ENCODE measurements around the gene SMAD3. TPM values are rescaled to one million over a fixed set of nuclear protein-coding genes. Genes with fewer than 3 reads are reported as not detected.

The SMAD3 gene
- total RNA-seq, 2 experiments from 2014 or later: 74.1 to 75.9 TPM

DNA sequence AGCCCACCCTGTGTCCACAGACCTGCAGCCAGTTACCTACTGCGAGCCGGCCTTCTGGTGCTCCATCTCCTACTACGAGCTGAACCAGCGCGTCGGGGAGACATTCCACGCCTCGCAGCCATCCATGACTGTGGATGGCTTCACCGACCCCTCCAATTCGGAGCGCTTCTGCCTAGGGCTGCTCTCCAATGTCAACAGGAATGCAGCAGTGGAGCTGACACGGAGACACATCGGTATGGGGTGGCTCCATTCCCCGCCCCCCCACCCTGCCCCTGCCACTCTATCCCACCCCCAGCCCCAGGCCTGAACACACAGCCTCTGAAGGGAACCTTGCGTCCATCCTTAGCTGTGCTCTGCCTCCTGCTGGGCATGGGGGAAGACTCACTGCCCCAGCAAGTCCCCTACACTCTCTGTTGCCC is 115.8 kb downstream of the SMAD3 start:
- no peak overlapping the region for H3K27ac Mint-ChIP-seq
- no peaks in the 10 kb centered on the region for H3K9me3 Mint-ChIP-seq
- ATAC-seq (ENCODE audit: low read depth) (no peak), DNase-seq (no peak)
- H3K36me3 Mint-ChIP-seq: peaks cover 2% of the 10 kb centered on the region
- H3K4me3 Mint-ChIP-seq: no peak overlapping the region
- H3K27me3 Mint-ChIP-seq: no peaks in the 10 kb centered on the region
- POLR2A ChIA-PET: no interaction called here
- H3K4me1 Mint-ChIP-seq: peaks cover 12% of the 10 kb centered on the region

DNA sequence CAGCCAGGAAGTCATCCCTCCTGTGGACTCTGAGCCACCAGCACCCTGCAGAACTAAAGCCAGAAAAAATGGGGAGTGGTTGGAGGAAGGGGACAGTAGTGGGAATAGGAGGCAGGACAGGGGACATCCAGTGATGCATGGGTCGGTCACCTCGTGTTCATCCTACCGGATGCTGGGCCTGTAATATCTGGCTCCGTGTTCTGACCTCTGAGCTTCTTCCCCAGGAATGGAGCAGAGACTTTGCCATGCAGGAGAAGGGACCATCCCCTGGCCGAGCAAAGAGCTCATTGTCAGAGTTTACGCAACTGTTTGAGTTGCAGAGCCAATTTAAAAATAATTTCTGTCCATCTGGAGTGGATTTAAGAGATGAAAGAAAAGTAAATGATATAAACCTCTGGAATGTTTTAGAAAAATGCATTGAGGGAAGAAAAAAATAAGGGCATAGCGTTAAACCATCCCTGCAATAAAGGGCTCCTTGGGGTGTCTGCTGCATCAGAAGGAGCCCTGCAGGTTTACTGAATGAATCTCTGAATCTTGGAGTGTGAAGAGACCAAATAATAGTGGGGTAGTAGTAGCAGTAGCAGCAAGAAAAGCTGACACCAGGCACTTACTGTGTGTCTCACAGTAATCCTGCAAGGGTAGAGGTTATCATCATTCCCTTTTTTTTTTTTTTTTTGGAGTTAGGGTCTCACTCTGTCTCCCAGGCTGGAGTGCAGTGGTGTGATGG is 118.2 kb downstream of the SMAD3 start:
- Mint-ChIP-seq H3K36me3 (peaks cover 4% of the 10 kb centered on the region), H3K27ac (no peak overlapping the region), H3K4me1 (peaks cover 12% of the 10 kb centered on the region), H3K4me3 (no peak overlapping the region), H3K9me3 (no peaks in the 10 kb centered on the region), H3K27me3 (no peaks in the 10 kb centered on the region)
- POLR2A ChIA-PET: interaction anchor here (0.7 kb wide), 1 partner anchor 42 kb away, joined by 3 read pairs; no protein-coding TSS in a partner anchor
- DNase-seq (no peak), ATAC-seq (ENCODE audit: low read depth) (no peak)

DNA sequence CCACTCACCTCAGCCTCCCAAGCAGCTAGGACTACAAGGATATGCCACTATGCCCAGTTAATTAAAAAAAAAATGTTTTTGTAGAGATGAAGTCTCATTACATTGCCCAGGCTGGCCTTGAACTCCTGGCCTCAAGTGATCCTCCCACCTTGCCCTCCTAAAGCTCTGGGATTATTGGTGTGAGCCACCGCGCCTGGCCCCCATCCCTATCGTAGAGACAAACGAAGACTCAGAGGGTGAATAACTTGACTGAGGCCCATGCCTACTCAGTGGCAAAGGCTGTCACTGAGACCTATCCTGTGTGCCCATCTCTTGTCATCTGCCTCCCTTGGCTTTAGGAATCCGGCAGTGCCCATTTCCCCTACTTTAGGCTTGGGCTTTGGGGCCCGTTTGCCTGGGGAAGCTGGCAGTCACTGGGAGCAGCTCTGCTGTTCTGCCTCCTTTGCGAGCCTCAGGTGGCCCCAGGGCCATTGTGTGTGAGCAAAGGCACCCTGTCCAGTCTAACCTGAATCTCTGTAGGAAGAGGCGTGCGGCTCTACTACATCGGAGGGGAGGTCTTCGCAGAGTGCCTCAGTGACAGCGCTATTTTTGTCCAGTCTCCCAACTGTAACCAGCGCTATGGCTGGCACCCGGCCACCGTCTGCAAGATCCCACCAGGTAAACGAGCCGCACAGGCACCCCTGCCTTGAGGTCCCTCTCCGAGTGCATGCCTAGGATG is 119.0 kb downstream of the SMAD3 start:
- H3K27me3 Mint-ChIP-seq: no peaks in the 10 kb centered on the region
- DNase-seq (no peak), ATAC-seq (ENCODE audit: low read depth) (no peak)
- no peaks in the 10 kb centered on the region for H3K9me3 Mint-ChIP-seq
- H3K27ac Mint-ChIP-seq: no peak overlapping the region
- no peak overlapping the region for H3K4me3 Mint-ChIP-seq
- POLR2A ChIA-PET: no interaction called here
- H3K36me3 Mint-ChIP-seq: peaks cover 8% of the 10 kb centered on the region
- H3K4me1 Mint-ChIP-seq: peaks cover 12% of the 10 kb centered on the region

DNA sequence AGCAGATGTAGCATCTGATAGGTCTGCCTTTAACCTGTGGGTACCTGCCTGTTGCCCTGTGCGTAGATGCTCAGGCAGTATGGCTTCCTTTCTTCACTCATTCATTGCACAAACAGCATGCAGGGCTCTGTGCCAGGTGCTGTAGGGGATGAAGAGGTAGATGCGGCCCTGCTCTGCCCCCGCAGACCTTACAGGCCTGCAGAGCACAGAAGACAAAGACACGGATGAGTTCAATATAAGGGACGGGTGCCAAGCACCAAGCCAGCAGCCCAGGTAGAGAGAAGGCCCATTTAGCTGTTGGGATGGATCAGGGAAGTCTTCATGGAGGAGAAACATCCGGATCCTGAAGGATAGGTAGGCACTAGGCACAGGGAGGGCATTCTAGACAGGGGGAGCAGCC is 119.6 kb downstream of the SMAD3 start:
- no peak for DNase-seq
- Mint-ChIP-seq H3K36me3 (peaks cover 8% of the 10 kb centered on the region), H3K4me3 (no peak overlapping the region), H3K27ac (peak overlapping the region; percentile 43), H3K4me1 (peaks cover 12% of the 10 kb centered on the region), H3K27me3 (no peaks in the 10 kb centered on the region), H3K9me3 (no peaks in the 10 kb centered on the region)
- POLR2A ChIA-PET: no interaction called here
- ATAC-seq (ENCODE audit: low read depth): no peak

DNA sequence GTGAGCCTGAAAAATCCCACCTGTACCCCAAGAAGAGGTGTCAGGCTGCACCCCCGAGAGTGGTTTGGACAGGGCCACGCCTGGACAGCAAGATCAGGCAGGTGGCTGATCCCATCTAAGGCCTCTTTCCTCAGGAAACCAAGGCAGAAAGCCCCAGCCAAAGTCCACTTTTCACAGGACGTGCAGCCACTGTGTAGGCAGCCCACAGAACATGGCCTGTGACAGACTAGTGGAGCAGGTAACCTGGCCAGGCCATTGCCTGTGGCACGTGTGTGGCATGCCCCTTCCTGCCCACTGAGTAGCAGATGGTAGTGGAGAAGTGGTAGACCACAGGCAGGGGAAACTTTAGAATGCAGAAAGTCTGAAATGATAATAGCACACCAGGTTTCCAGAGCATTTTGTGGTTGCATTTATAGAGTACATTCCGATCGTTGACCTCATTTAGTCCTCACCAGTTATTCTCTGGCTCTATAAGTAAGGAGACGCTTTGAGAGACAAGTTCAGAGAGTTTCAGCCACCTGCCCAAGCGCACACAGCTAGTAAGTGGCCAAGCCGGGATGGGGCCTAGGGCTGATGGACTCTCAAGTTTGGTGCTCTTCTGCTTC is 120.3 kb downstream of the SMAD3 start:
- DNase-seq: no peak
- no peak overlapping the region for H3K4me3 Mint-ChIP-seq
- no peaks in the 10 kb centered on the region for H3K9me3 Mint-ChIP-seq
- ATAC-seq (ENCODE audit: low read depth): peak; percentile 39
- peaks cover 8% of the 10 kb centered on the region for H3K36me3 Mint-ChIP-seq
- peak overlapping the region; percentile 43 for H3K27ac Mint-ChIP-seq
- H3K27me3 Mint-ChIP-seq: no peaks in the 10 kb centered on the region
- peaks cover 12% of the 10 kb centered on the region for H3K4me1 Mint-ChIP-seq
- POLR2A ChIA-PET: no interaction called here

DNA sequence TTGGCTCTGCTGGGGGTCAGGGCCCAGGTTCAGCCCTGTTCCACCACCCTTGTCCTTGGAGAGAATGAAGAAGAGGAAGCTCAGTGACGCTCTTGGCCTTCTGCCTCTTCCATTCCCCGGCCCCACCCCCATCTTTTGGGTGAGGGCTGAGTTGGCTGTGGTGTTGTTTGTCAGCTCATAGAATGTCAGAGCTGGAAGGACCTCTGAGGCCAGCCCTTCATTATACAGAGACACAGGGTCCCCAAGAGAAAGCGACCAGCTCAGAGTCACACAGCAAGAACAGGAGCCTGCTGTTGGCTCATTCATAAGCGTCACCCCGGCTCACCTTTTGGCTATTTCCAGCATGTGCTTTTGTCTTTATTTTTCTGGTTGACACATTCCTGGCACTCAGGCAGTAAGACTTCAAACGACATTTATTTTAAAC is 120.8 kb downstream of the SMAD3 start:
- Mint-ChIP-seq H3K27me3 (no peaks in the 10 kb centered on the region), H3K4me3 (no peak overlapping the region), H3K4me1 (peaks cover 12% of the 10 kb centered on the region), H3K36me3 (peaks cover 11% of the 10 kb centered on the region), H3K9me3 (no peaks in the 10 kb centered on the region), H3K27ac (peak overlapping the region; percentile 2)
- POLR2A ChIA-PET: no interaction called here
- DNase-seq: no peak
- ATAC-seq (ENCODE audit: low read depth): no peak

DNA sequence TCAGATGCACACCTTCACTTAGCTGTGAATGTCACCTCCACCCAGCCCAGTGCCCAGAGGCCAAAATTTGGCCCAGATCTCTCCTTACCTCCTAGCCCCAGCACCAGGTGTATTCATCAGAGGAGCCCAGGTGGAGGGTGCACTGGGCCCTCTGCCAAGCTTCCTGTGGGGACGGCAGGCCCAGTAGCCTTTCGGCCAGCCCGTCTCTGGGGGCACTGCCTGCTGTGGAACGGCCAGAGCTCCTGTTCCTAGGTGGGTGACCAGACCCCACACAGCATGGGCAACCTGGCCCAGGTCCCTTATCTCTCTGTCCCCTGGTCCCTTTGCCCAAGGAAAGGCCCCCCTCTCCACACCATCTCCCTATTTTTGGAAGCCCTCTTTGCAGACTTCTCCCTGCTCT is 121.3 kb downstream of the SMAD3 start:
- Mint-ChIP-seq H3K36me3 (peaks cover 11% of the 10 kb centered on the region), H3K27ac (no peak overlapping the region), H3K9me3 (no peaks in the 10 kb centered on the region), H3K27me3 (no peaks in the 10 kb centered on the region), H3K4me3 (no peak overlapping the region), H3K4me1 (peaks cover 12% of the 10 kb centered on the region)
- POLR2A ChIA-PET: no interaction called here
- DNase-seq (no peak), ATAC-seq (ENCODE audit: low read depth) (no peak)

DNA sequence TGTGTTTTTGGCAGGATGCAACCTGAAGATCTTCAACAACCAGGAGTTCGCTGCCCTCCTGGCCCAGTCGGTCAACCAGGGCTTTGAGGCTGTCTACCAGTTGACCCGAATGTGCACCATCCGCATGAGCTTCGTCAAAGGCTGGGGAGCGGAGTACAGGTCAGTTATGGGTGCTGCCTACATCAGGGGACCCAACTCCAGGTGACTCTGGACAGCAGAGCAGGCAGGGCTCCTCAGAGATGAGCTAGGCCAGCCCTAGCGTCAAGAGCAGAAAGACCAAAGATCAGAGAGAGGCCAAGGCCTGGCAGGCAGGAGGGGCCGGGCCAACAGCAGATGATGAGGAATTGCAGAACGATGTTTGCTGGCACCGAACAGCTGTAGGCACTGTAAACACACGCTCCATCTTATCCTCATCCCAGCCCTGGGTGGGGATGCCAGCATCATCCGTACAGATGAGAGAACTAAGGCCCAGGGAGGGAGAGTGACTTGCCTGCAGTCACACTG is 122.0 kb downstream of the SMAD3 start:
- peaks cover 15% of the 10 kb centered on the region for H3K4me1 Mint-ChIP-seq
- no peaks in the 10 kb centered on the region for H3K27me3 Mint-ChIP-seq
- H3K36me3 Mint-ChIP-seq: peaks cover 11% of the 10 kb centered on the region
- no peaks in the 10 kb centered on the region for H3K9me3 Mint-ChIP-seq
- no peak for ATAC-seq (ENCODE audit: low read depth)
- no peak overlapping the region for H3K4me3 Mint-ChIP-seq
- POLR2A ChIA-PET: no interaction called here
- H3K27ac Mint-ChIP-seq: no peak overlapping the region
- no peak for DNase-seq

DNA sequence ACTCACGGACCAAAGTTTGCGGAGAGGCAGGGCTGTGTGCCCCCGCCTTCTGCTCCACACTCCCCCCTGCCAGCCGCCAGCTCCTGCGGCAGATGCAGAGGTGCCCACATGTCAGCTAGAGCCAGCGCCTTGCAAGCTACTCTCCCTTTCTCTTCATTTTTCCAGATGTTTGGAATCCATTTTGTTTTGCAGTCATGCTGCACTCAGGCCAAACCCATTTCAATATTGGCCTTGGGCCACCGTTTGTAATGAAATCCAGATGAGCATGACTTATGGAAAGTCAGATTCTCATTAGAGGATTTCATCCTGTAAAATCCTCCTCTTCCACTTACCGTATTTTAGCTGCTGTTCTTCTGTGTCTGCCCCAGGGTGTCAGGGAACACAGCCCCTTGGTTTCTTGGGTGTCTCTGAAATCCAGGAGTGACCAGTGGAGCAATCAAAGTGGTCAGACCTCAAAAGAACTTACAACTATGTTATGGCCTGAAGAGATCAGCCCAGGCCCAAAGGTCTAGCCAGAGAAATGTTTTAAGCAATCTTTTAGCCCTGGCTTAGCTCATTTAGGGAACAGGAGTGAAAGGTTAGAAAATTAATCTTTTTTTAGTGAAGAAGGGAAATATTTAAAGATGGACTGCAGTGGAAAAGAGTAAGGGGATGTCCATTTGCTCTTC is 123.3 kb downstream of the SMAD3 start:
- Mint-ChIP-seq H3K4me1 (peaks cover 16% of the 10 kb centered on the region), H3K36me3 (peaks cover 13% of the 10 kb centered on the region)

DNA sequence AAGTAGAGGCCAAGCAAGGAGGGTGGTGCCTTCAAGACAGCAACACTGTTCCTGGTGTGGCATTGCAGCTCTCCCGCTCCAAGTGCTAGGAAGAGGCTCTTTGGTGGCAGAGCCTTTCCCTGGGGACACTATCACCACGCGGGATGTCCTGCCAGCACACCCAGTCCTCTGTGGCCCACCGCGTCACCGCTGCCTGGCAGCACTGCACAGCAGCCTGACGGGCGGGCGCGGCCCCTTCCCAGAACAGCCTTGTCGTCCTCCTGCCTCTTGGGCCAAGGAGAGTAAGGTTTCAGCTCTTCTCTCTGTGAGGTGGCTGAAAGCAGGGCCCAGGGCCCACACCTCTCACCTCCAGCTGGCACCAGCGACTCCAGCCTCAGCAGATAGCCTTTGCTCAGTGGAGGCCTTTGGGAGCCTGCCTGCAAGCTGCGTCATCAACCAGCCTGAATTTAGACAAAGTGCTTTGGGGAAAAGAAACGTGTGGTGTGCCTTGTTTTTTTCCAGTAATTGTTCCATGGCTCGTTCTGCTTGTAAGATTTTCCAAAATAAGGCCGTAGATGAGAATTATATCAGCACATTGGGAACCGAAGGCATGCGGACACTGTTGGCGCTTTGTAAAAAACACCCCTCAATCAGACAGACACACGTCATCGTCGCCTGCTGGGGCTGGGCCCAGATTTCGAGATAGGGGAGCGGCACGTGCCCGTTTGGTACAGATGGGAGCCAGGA is 124.1 kb downstream of the SMAD3 start:
- no peaks in the 10 kb centered on the region for H3K27me3 Mint-ChIP-seq
- H3K9me3 Mint-ChIP-seq: no peaks in the 10 kb centered on the region
- H3K27ac Mint-ChIP-seq: no peak overlapping the region
- no peak overlapping the region for H3K4me3 Mint-ChIP-seq
- DNase-seq: no peak
- ATAC-seq (ENCODE audit: low read depth): no peak
- POLR2A ChIA-PET: no interaction called here
- peaks cover 16% of the 10 kb centered on the region for H3K36me3 Mint-ChIP-seq
- H3K4me1 Mint-ChIP-seq: peaks cover 16% of the 10 kb centered on the region

More for the DNA sequence above, 123.3 kb downstream of the SMAD3 start:
- POLR2A ChIA-PET: interaction anchor here (0.7 kb wide), 1 partner anchor 170 kb away, joined by 4 read pairs; no protein-coding TSS in a partner anchor
- Mint-ChIP-seq H3K9me3 (no peaks in the 10 kb centered on the region), H3K27ac (no peak overlapping the region), H3K27me3 (no peaks in the 10 kb centered on the region), H3K4me3 (no peak overlapping the region)
- DNase-seq (no peak), ATAC-seq (ENCODE audit: low read depth) (no peak)

DNA sequence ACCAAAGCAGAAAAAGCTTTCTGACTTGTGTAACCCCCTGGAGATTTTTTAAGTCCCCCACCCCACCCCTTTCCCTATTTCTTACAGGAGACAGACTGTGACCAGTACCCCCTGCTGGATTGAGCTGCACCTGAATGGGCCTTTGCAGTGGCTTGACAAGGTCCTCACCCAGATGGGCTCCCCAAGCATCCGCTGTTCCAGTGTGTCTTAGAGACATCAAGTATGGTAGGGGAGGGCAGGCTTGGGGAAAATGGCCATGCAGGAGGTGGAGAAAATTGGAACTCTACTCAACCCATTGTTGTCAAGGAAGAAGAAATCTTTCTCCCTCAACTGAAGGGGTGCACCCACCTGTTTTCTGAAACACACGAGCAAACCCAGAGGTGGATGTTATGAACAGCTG is 124.9 kb downstream of the SMAD3 start:
- Mint-ChIP-seq H3K9me3 (no peaks in the 10 kb centered on the region), H3K4me3 (no peak overlapping the region), H3K36me3 (peaks cover 17% of the 10 kb centered on the region), H3K27me3 (no peaks in the 10 kb centered on the region), H3K27ac (no peak overlapping the region), H3K4me1 (peaks cover 13% of the 10 kb centered on the region)
- DNase-seq (no peak), ATAC-seq (ENCODE audit: low read depth) (no peak)
- POLR2A ChIA-PET: no interaction called here

DNA sequence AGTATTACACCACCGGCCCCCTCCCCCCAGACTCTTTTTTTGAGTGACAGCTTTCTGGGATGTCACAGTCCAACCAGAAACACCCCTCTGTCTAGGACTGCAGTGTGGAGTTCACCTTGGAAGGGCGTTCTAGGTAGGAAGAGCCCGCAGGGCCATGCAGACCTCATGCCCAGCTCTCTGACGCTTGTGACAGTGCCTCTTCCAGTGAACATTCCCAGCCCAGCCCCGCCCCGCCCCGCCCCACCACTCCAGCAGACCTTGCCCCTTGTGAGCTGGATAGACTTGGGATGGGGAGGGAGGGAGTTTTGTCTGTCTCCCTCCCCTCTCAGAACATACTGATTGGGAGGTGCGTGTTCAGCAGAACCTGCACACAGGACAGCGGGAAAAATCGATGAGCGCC is 125.4 kb downstream of the SMAD3 start:
- Mint-ChIP-seq H3K36me3 (peaks cover 21% of the 10 kb centered on the region), H3K4me1 (peaks cover 8% of the 10 kb centered on the region), H3K27ac (no peak overlapping the region), H3K27me3 (no peaks in the 10 kb centered on the region), H3K4me3 (no peak overlapping the region), H3K9me3 (no peaks in the 10 kb centered on the region)
- DNase-seq (no peak), ATAC-seq (ENCODE audit: low read depth) (no peak)
- POLR2A ChIA-PET: no interaction called here
